Measurements from ENCODE around the gene MCU.

GRCh38 chr10:72772031-72772430 is 80.1 kb downstream of the MCU start:
- TF ChIP-seq CTCF (IDR thresholded peaks at IDR 0.05) (no peak), POLR2AphosphoS5 (IDR thresholded peaks at IDR 0.05) (no peak)

All from gastroesophageal sphincter (tissue), 3 donors.